Hematopoietic multipotent progenitor cell treated with erythropoietin and hydrocortisone succinate and interleukin-3 and kit ligand, for 15 days (in vitro differentiated cells): ENCODE measurements around the gene SDHAF4.
"Not testable (repeated sequence)": the region's sequence is repeated elsewhere in the genome, so short reads cannot be mapped to it uniquely, and the experiment has no call there.

Source experiments
- DNase-seq: peaks from one replicate; pipeline ENCODE4 v3.0.0-alpha.2; 2015; ENCODE audit warnings: low spot score

SDHAF4 gene

GRCh38 chr6:70566751-70567382 is at the start of gene SDHAF4:
SDHAF4 (plus strand) TSS chr6:70566930; CDS start chr6:70566941, 11 bp downstream.
- DNase-seq, result peak; percentile 91

- DNase-seq, result no peak
These were observed 48.0 kb upstream of the SDHAF4 start for GRCh38 chr6:70518723-70519122.

GRCh38 chr6:70520575-70520974 is 46.2 kb upstream of the SDHAF4 start:
- peak; percentile 13 for DNase-seq

GRCh38 chr6:70524721-70525286 is 41.9 kb upstream of the SDHAF4 start:
- no peak for DNase-seq

GRCh38 chr6:70527071-70527737 is 39.5 kb upstream of the SDHAF4 start:
- DNase-seq, result no peak

GRCh38 chr6:70530023-70530422 is 36.7 kb upstream of the SDHAF4 start:
- DNase-seq, result no peak

GRCh38 chr6:70531133-70531532 is 35.6 kb upstream of the SDHAF4 start:
- DNase-seq, result no peak

GRCh38 chr6:70537266-70537665 is 29.5 kb upstream of the SDHAF4 start:
- no peak for DNase-seq

- DNase-seq, result no peak
These were observed 28.4 kb upstream of the SDHAF4 start for GRCh38 chr6:70538376-70538775.

GRCh38 chr6:70547313-70547712 is 19.4 kb upstream of the SDHAF4 start:
- DNase-seq, result no peak

- DNase-seq, result no peak
These were observed 18.8 kb upstream of the SDHAF4 start for GRCh38 chr6:70547905-70548304.

- DNase-seq, result no peak
These were observed 17.4 kb upstream of the SDHAF4 start for GRCh38 chr6:70549327-70549726.

GRCh38 chr6:70551566-70551965 is 15.2 kb upstream of the SDHAF4 start:
- no peak for DNase-seq

- not testable (repeated sequence) for DNase-seq
These were observed 14.3 kb upstream of the SDHAF4 start for GRCh38 chr6:70552286-70552940.

GRCh38 chr6:70552974-70553373 is 13.8 kb upstream of the SDHAF4 start:
- no peak for DNase-seq

- DNase-seq, result no peak
These were observed 8.7 kb upstream of the SDHAF4 start for GRCh38 chr6:70557998-70558397.

GRCh38 chr6:70562401-70562800 is 4.3 kb upstream of the SDHAF4 start:
- DNase-seq, result not testable (repeated sequence)

- no peak for DNase-seq
These were observed 3.2 kb upstream of the SDHAF4 start for GRCh38 chr6:70563530-70563929.

- no peak for DNase-seq
These were observed 7.9 kb downstream of the SDHAF4 start for GRCh38 chr6:70574643-70575042.

GRCh38 chr6:70575899-70576495 is 9.3 kb downstream of the SDHAF4 start:
- DNase-seq, result no peak

GRCh38 chr6:70586114-70586513 is 19.4 kb downstream of the SDHAF4 start:
- no peak for DNase-seq

- no peak for DNase-seq
These were observed 23.7 kb downstream of the SDHAF4 start for GRCh38 chr6:70590400-70590799.
